Activated naive CD4-positive, alpha-beta T cell treated with anti-CD3 and anti-CD28 coated beads, Interleukin-2, amount 50 U/mL, for 24 hours (primary cell): Measurements from ENCODE around the gene PEX6.
A peak's percentile ranks its signal among the peaks of the same experiment; 100 is the strongest.
"Not testable (repeated sequence)": the region's sequence is repeated elsewhere in the genome, so short reads cannot be mapped to it uniquely, and the experiment has no call there.

ENCODE experiments used
- H3K27ac Mint-ChIP-seq: one replicate; pipeline ENCODE4 v1.8.0; 2021; ENCODE audit warnings: mild to moderate bottlenecking, mixed read lengths
- H3K27me3 Mint-ChIP-seq: one replicate; pipeline ENCODE4 v1.8.0; 2021; ENCODE audit warnings: mixed read lengths
- H3K36me3 Mint-ChIP-seq: one replicate; pipeline ENCODE4 v1.8.0; 2021; ENCODE audit warnings: mixed read lengths
- H3K4me1 Mint-ChIP-seq: one replicate; pipeline ENCODE4 v1.8.0; 2021; ENCODE audit warnings: mixed read lengths
- H3K4me3 Mint-ChIP-seq: one replicate; pipeline ENCODE4 v1.8.0; 2021; ENCODE audit warnings: mild to moderate bottlenecking, mixed read lengths
- H3K9me3 Mint-ChIP-seq: one replicate; pipeline ENCODE4 v1.8.0; 2021; ENCODE audit warnings: mixed read lengths

PEX6 gene

GRCh38 chr6:43012364-43012763 is 33.4 kb upstream of the PEX6 start:
- Mint-ChIP-seq H3K9me3 (no peaks in the 10 kb centered on the region), H3K27me3 (no peaks in the 10 kb centered on the region), H3K27ac (peak overlapping the region; percentile 96), H3K4me3 (peak overlapping the region; percentile 94), H3K4me1 (peaks cover 63% of the 10 kb centered on the region), H3K36me3 (peaks cover 5% of the 10 kb centered on the region)

- Mint-ChIP-seq H3K27me3 (no peaks in the 10 kb centered on the region), H3K27ac (no peak overlapping the region), H3K36me3 (peaks cover 6% of the 10 kb centered on the region), H3K4me1 (peaks cover 52% of the 10 kb centered on the region), H3K4me3 (no peak overlapping the region), H3K9me3 (no peaks in the 10 kb centered on the region)
Observed at GRCh38 chr6:43011207-43011606, 32.2 kb upstream of the PEX6 start.

- Mint-ChIP-seq H3K27me3 (no peaks in the 10 kb centered on the region), H3K27ac (no peak overlapping the region), H3K4me3 (no peak overlapping the region), H3K4me1 (peaks cover 38% of the 10 kb centered on the region), H3K9me3 (no peaks in the 10 kb centered on the region), H3K36me3 (peaks cover 6% of the 10 kb centered on the region)
Observed at GRCh38 chr6:43009124-43009523, 30.1 kb upstream of the PEX6 start.

- Mint-ChIP-seq H3K27ac (no peak overlapping the region), H3K9me3 (no peaks in the 10 kb centered on the region), H3K4me1 (peaks cover 18% of the 10 kb centered on the region), H3K4me3 (no peak overlapping the region), H3K36me3 (peaks cover 6% of the 10 kb centered on the region), H3K27me3 (no peaks in the 10 kb centered on the region)
Observed at GRCh38 chr6:43007126-43007525, 28.1 kb upstream of the PEX6 start.

GRCh38 chr6:43006251-43006650 is 27.3 kb upstream of the PEX6 start:
- peaks cover 10% of the 10 kb centered on the region for H3K4me1 Mint-ChIP-seq
- H3K27ac Mint-ChIP-seq: no peak overlapping the region
- no peaks in the 10 kb centered on the region for H3K9me3 Mint-ChIP-seq
- peaks cover 3% of the 10 kb centered on the region for H3K36me3 Mint-ChIP-seq
- H3K4me3 Mint-ChIP-seq: no peak overlapping the region
- H3K27me3 Mint-ChIP-seq: no peaks in the 10 kb centered on the region

GRCh38 chr6:43005844-43006243 is 26.9 kb upstream of the PEX6 start:
- Mint-ChIP-seq H3K9me3 (no peaks in the 10 kb centered on the region), H3K36me3 (peaks cover 4% of the 10 kb centered on the region), H3K4me1 (peaks cover 10% of the 10 kb centered on the region), H3K27me3 (no peaks in the 10 kb centered on the region), H3K27ac (no peak overlapping the region), H3K4me3 (no peak overlapping the region)

- H3K4me3 Mint-ChIP-seq: no peak overlapping the region
- no peaks in the 10 kb centered on the region for H3K27me3 Mint-ChIP-seq
- H3K9me3 Mint-ChIP-seq: no peaks in the 10 kb centered on the region
- H3K4me1 Mint-ChIP-seq: peaks cover 4% of the 10 kb centered on the region
- peaks cover 2% of the 10 kb centered on the region for H3K36me3 Mint-ChIP-seq
- no peak overlapping the region for H3K27ac Mint-ChIP-seq
Observed at GRCh38 chr6:43001843-43002242, 22.9 kb upstream of the PEX6 start.

GRCh38 chr6:42998205-42998604 is 19.2 kb upstream of the PEX6 start:
- not testable (repeated sequence) for H3K36me3 Mint-ChIP-seq, H3K27me3 Mint-ChIP-seq, H3K4me1 Mint-ChIP-seq, H3K9me3 Mint-ChIP-seq, H3K27ac Mint-ChIP-seq, H3K4me3 Mint-ChIP-seq

GRCh38 chr6:42996513-42996912 is 17.5 kb upstream of the PEX6 start:
- peaks cover 4% of the 10 kb centered on the region for H3K36me3 Mint-ChIP-seq
- H3K27ac Mint-ChIP-seq: no peak overlapping the region

GRCh38 chr6:42993445-42993844 is 14.5 kb upstream of the PEX6 start:
- H3K27ac Mint-ChIP-seq: peak overlapping the region; percentile 32

More at GRCh38 chr6:42996513-42996912, 17.5 kb upstream of the PEX6 start:
- Mint-ChIP-seq H3K4me3 (no peak overlapping the region), H3K27me3 (no peaks in the 10 kb centered on the region), H3K4me1 (peaks cover 5% of the 10 kb centered on the region), H3K9me3 (no peaks in the 10 kb centered on the region)

GRCh38 chr6:42989923-42990322 is 10.9 kb upstream of the PEX6 start:
- H3K27ac Mint-ChIP-seq: no peak overlapping the region

More at GRCh38 chr6:42993445-42993844, 14.5 kb upstream of the PEX6 start:
- Mint-ChIP-seq H3K27me3 (no peaks in the 10 kb centered on the region), H3K36me3 (peaks cover 8% of the 10 kb centered on the region), H3K4me1 (peaks cover 19% of the 10 kb centered on the region), H3K4me3 (no peak overlapping the region), H3K9me3 (no peaks in the 10 kb centered on the region)

GRCh38 chr6:42988486-42989020 is 9.6 kb upstream of the PEX6 start:
- Mint-ChIP-seq H3K4me1 (peaks cover 60% of the 10 kb centered on the region), H3K9me3 (no peaks in the 10 kb centered on the region), H3K4me3 (no peak overlapping the region), H3K36me3 (peaks cover 6% of the 10 kb centered on the region), H3K27me3 (no peaks in the 10 kb centered on the region), H3K27ac (no peak overlapping the region)

More at GRCh38 chr6:42989923-42990322, 10.9 kb upstream of the PEX6 start:
- no peak overlapping the region for H3K4me3 Mint-ChIP-seq
- H3K4me1 Mint-ChIP-seq: peaks cover 54% of the 10 kb centered on the region
- H3K36me3 Mint-ChIP-seq: peaks cover 6% of the 10 kb centered on the region
- H3K9me3 Mint-ChIP-seq: no peaks in the 10 kb centered on the region
- no peaks in the 10 kb centered on the region for H3K27me3 Mint-ChIP-seq

GRCh38 chr6:42987533-42988451 is 8.8 kb upstream of the PEX6 start:
- no peaks in the 10 kb centered on the region for H3K27me3 Mint-ChIP-seq
- H3K4me1 Mint-ChIP-seq: peaks cover 58% of the 10 kb centered on the region
- H3K27ac Mint-ChIP-seq: no peak overlapping the region
- no peak overlapping the region for H3K4me3 Mint-ChIP-seq
- peaks cover 6% of the 10 kb centered on the region for H3K36me3 Mint-ChIP-seq
- no peaks in the 10 kb centered on the region for H3K9me3 Mint-ChIP-seq

GRCh38 chr6:42984924-42985475 is 6.0 kb upstream of the PEX6 start:
- Mint-ChIP-seq H3K27ac (peak overlapping the region; percentile 88), H3K27me3 (no peaks in the 10 kb centered on the region), H3K36me3 (peaks cover 2% of the 10 kb centered on the region)

GRCh38 chr6:42984001-42984923 is 5.3 kb upstream of the PEX6 start, which contains the start of gene PPP2R5D:
PPP2R5D (plus strand) TSS chr6:42984570; CDS start chr6:42984678, 108 bp downstream.
- H3K27me3 Mint-ChIP-seq: no peaks in the 10 kb centered on the region
- H3K27ac Mint-ChIP-seq: peak within 1 kb of the TSS; percentile 92
- no peaks in the 10 kb centered on the region for H3K9me3 Mint-ChIP-seq
- peaks cover 69% of the 10 kb centered on the region for H3K4me1 Mint-ChIP-seq
- H3K36me3 Mint-ChIP-seq: peaks cover under 1% of the 10 kb centered on the region
- peak within 1 kb of the TSS; percentile 87 for H3K4me3 Mint-ChIP-seq

More at GRCh38 chr6:42984924-42985475, 6.0 kb upstream of the PEX6 start:
- no peaks in the 10 kb centered on the region for H3K9me3 Mint-ChIP-seq
- H3K4me3 Mint-ChIP-seq: peak overlapping the region; percentile 87
- H3K4me1 Mint-ChIP-seq: peaks cover 66% of the 10 kb centered on the region
